IMR-90 (cell line): ENCODE measurements around the gene HCFC1. TPM values are rescaled to one million over a fixed set of nuclear protein-coding genes. Genes with fewer than 3 reads are reported as not detected.

ENCODE experiments used
- ATAC-seq: fragments of 200-7000 bp; cut with Tn5 transposase; 2 replicates; pipeline ENCODE4 v1.9.1; 2020; ENCODE audit warnings: low read depth, mild to moderate bottlenecking, moderate library complexity
- BruUV-seq: library from RNA; stranded (reverse); fragments of 400-500 nt; replicated peaks from 2 replicates; lab custom pipeline; 2021; lab: Mats Ljungman, UMichigan
- CTCF ChIA-PET: fragments of 300-600 bp; formaldehyde crosslinking; extraction: SDS; loops from one replicate; lab custom pipeline; 2021; ENCODE audit warnings: antibody characterized with exemption; lab: Yijun Ruan, JAX
- POLR2A ChIA-PET: fragments of 300-600 bp; sonication (Branson Sonifier 250); formaldehyde crosslinking; loops from one replicate; lab custom pipeline; 2022; ENCODE audit warnings: antibody characterized with exemption; ENCODE audit not compliant: unreplicated experiment; lab: Charles Lee
- DNase-seq: peaks from one replicate; pipeline ENCODE4 v3.0.0; 2013
- H2AFZ ChIP-seq: replicated peaks from 2 replicates; pipeline ENCODE3; 2013; ENCODE audit warnings: low read length, mild to moderate bottlenecking; ENCODE audit not compliant: poor library complexity
- H2AK5ac ChIP-seq: 2 replicates; pipeline ENCODE4 v1.6.1; 2013; ENCODE audit warnings: low read depth, low read length, inconsistent platforms
- H2AK9ac ChIP-seq: replicated peaks from 2 replicates; pipeline ENCODE3; 2013; ENCODE audit warnings: mild to moderate bottlenecking, low read depth, low read length, moderate library complexity; ENCODE audit not compliant: poor library complexity
- H2BK120ac ChIP-seq: 2 replicates; pipeline ENCODE4 v1.6.1; 2013; ENCODE audit warnings: low read depth, low read length, inconsistent platforms
- H2BK15ac ChIP-seq: 3 replicates; pipeline ENCODE4 v1.6.1; 2013; ENCODE audit warnings: low read depth, low read length, inconsistent platforms
- H2BK20ac ChIP-seq: 2 replicates; pipeline ENCODE4 v1.6.1; 2013; ENCODE audit warnings: low read depth, mild to moderate bottlenecking, inconsistent platforms, low read length, moderate library complexity
- H2BK5ac ChIP-seq: 2 replicates; pipeline ENCODE4 v1.6.1; 2013; ENCODE audit warnings: mild to moderate bottlenecking, low read depth, low read length, inconsistent platforms; ENCODE audit not compliant: poor library complexity, severe bottlenecking
- H3K14ac ChIP-seq: replicated peaks from 2 replicates; pipeline ENCODE4 v1.6.1; 2013; ENCODE audit warnings: low read depth, low read length, inconsistent platforms
- H3K18ac ChIP-seq: 2 replicates; pipeline ENCODE4 v1.6.1; 2013; ENCODE audit warnings: low read depth, low read length, control low read depth
- H3K23ac ChIP-seq: 2 replicates; pipeline ENCODE4 v1.6.1; 2013; ENCODE audit warnings: low read depth, low read length, inconsistent platforms
- H3K27ac ChIP-seq: 2 replicates; pipeline ENCODE4 v1.5.1; 2013; ENCODE audit warnings: mild to moderate bottlenecking, control low read depth, low read length; ENCODE audit not compliant: insufficient read depth
- H3K27me3 ChIP-seq: 2 replicates; pipeline ENCODE4 v1.6.1; 2013; ENCODE audit warnings: low read length; ENCODE audit not compliant: control insufficient read depth, insufficient read depth
- H3K36me3 ChIP-seq: 2 replicates; pipeline ENCODE4 v1.6.1; 2013; ENCODE audit warnings: low read length, mixed read lengths; ENCODE audit not compliant: control insufficient read depth, insufficient read depth
- H3K4ac ChIP-seq: 2 replicates; pipeline ENCODE4 v1.6.1; 2013; ENCODE audit warnings: low read depth, low read length, inconsistent platforms
- H3K4me1 ChIP-seq: 2 replicates; pipeline ENCODE4 v1.6.1; 2013; ENCODE audit warnings: low read length, mixed read lengths; ENCODE audit not compliant: control insufficient read depth, insufficient read depth
- H3K4me2 ChIP-seq: 2 replicates; pipeline ENCODE4 v1.6.1; 2013; ENCODE audit warnings: low read depth, mild to moderate bottlenecking, control low read depth, low read length, moderate library complexity
- H3K4me3 ChIP-seq: 2 replicates; pipeline ENCODE4 v1.5.1; 2013; ENCODE audit warnings: low read depth, mild to moderate bottlenecking, control low read depth, low read length, moderate library complexity; ENCODE audit not compliant: insufficient read depth
- H3K56ac ChIP-seq: 2 replicates; pipeline ENCODE4 v1.6.1; 2013; ENCODE audit warnings: low read length, inconsistent platforms; ENCODE audit not compliant: insufficient read depth; ENCODE audit errors: extremely low read depth
- H3K79me1 ChIP-seq, 2 experiments: 2 replicates each; pipeline ENCODE4 v1.6.1; 2013; ENCODE audit warnings: low read length in 2 of 2, inconsistent platforms in 1 of 2, low read depth in 1 of 2
- H3K9ac ChIP-seq: 2 replicates; pipeline ENCODE4 v1.6.1; 2013; ENCODE audit warnings: low read depth, low read length, control low read depth
- H3K9me1 ChIP-seq: 2 replicates; pipeline ENCODE4 v1.6.1; 2013; ENCODE audit warnings: low read length, inconsistent platforms; ENCODE audit not compliant: insufficient read depth
- H3K9me3 ChIP-seq: 2 replicates; pipeline ENCODE4 v1.6.1; 2013; ENCODE audit warnings: low read length; ENCODE audit not compliant: control insufficient read depth, insufficient read depth
- H4K20me1 ChIP-seq: 2 replicates; pipeline ENCODE4 v1.6.1; 2013; ENCODE audit warnings: low read length, inconsistent platforms; ENCODE audit not compliant: insufficient read depth
- H4K5ac ChIP-seq: 2 replicates; pipeline ENCODE4 v1.6.1; 2013; ENCODE audit warnings: mild to moderate bottlenecking, low read depth, low read length, control low read depth
- H4K8ac ChIP-seq, 2 experiments: 2 replicates each; pipeline ENCODE4 v1.6.1; 2013; ENCODE audit warnings: low read depth in 2 of 2, low read length in 2 of 2, control low read depth in 1 of 2, inconsistent platforms in 1 of 2
- H4K91ac ChIP-seq: 2 replicates; pipeline ENCODE4 v1.6.1; 2013; ENCODE audit warnings: low read depth, low read length, inconsistent platforms; ENCODE audit not compliant: insufficient read depth
- MAFK ChIP-seq: IDR thresholded peaks from 2 replicates; pipeline ENCODE4 v1.6.1; 2012; ENCODE audit warnings: low read depth, low read length, improper control_type of control experiment
- MAZ ChIP-seq: IDR thresholded peaks from 2 replicates; pipeline ENCODE4 v1.6.1; 2012; ENCODE audit warnings: low read depth, mild to moderate bottlenecking, low read length, improper control_type of control experiment, moderate library complexity, borderline replicate concordance
- NFE2L2 ChIP-seq: fragments of 150-350 bp; IDR thresholded peaks from 2 replicates; pipeline ENCODE4 v1.6.1; 2016; ENCODE audit warnings: low read depth, mild to moderate bottlenecking, low read length
- POLR2A ChIP-seq: IDR thresholded peaks from 2 replicates; pipeline ENCODE4 v1.6.1; 2012; ENCODE audit warnings: mild to moderate bottlenecking, low read depth, low read length
- WGBS, 2 experiments: methylation state at CpG; one replicate each; pipeline versions ENCODE4 v1.1.5 to v1.1.7; 2013; ENCODE audit warnings: missing lambda C conversion rate in 2 of 2; ENCODE audit not compliant: insufficient read length in 1 of 2; ENCODE audit errors: extremely low coverage in 2 of 2; 5-methylcytosine and 5-hydroxymethylcytosine counted together
- dilution Hi-C: fragments of 300-500 bp; cut with HindIII; formaldehyde crosslinking; loops from one replicate; pipeline ENCODE4 v1.14.3; 2018; ENCODE audit warnings: low sequenced_read_pairs; ENCODE audit not compliant: unreplicated experiment
- in situ Hi-C: fragments of 300-500 bp; cut with MboI; formaldehyde crosslinking; loops from 3 replicates; pipeline ENCODE4 v1.14.3; 2019; ENCODE audit warnings: low sequenced_read_pairs, inconsistent platforms, mixed read lengths
- intact Hi-C: fragments of 100-400 bp; cut with micrococcal nuclease; formaldehyde crosslinking; loops from 2 replicates; pipeline ENCODE4 v1.10.0; 2022
- polyA plus RNA-seq, 3 experiments: library from polyadenylated mRNA; depleted of rRNA; stranded (reverse); fragments of >200 nt; gene quantifications; 2 replicates each; pipeline ENCODE4 v1.2.3, GENCODE V29; 2012; ENCODE audit warnings: low replicate concordance in 1 of 3
- total RNA-seq: library from RNA; depleted of rRNA; stranded (reverse); fragments of >200 nt; gene quantifications from 2 replicates; pipeline ENCODE4 v1.2.3, GENCODE V29; 2012
- TF ChIP-seq, protein P1 (sequence below): conservative IDR thresholded peaks from 2 replicates; pipeline ENCODE4 v1.5.1; 2012; ENCODE audit warnings: mild to moderate bottlenecking, low read depth, low read length, improper control_type of control experiment

The HCFC1 gene
- total and polyA plus RNA-seq, 2 of the 4 experiments (the other 2 are of a cell fraction): 3.2 to 17.6 TPM

DNA sequence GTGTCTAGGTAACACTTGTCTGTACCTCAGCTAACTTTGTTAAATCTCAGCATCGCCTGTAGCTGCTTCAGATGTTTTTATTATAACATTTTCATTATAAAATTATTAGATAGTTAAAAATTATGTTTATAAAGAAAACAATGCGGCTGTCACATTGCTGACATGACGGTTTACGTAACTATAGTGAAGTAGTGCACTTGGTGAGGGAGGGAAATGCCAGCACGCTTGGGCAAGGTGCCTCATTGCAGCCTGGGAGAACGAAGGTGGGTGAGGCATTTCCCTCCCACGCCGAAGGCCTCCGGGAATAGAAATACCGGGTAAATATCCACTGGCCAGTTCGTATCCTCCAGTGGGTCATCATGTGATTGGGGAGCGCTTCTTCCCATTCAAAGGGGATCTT, 16.9 kb upstream of the HCFC1 start:
- ATAC-seq (no peak), DNase-seq (no peak)
- Histone ChIP-seq H3K9me1 (no peaks in the 10 kb centered on the region), H3K14ac (no peak overlapping the region), H4K91ac (no peak overlapping the region), H2AFZ (no peak overlapping the region), H4K20me1 (no peaks in the 10 kb centered on the region), H2BK120ac (no peak overlapping the region), H3K27me3 (no peaks in the 10 kb centered on the region; the same call in 1 of the 2 replicates), H3K9me3 (no peaks in the 10 kb centered on the region; the same call in 1 of the 2 replicates), H2AK9ac (no peak overlapping the region), H3K4me2 (no peak overlapping the region), H4K8ac (no peak overlapping the region), H3K79me1 (no peaks in the 10 kb centered on the region), H2BK15ac (no peak overlapping the region), H3K56ac (no peak overlapping the region), H4K5ac (no peak overlapping the region), H3K4ac (no peak overlapping the region), H2BK5ac (no peak overlapping the region), H3K4me1 (no peaks in the 10 kb centered on the region), H3K23ac (no peak overlapping the region), H3K36me3 (no peaks in the 10 kb centered on the region), H2AK5ac (no peak overlapping the region), H3K27ac (no peak overlapping the region), H3K9ac (no peak overlapping the region), H2BK20ac (no peak overlapping the region), H3K4me3 (no peak overlapping the region), H3K18ac (no peak overlapping the region)
- ChIA-PET CTCF (no interaction called here), POLR2A (no interaction called here)
- TF ChIP-seq POLR2A: no peak
- TF ChIP-seq MAFK: peak; percentile 73
- TF ChIP-seq, protein P1, sequence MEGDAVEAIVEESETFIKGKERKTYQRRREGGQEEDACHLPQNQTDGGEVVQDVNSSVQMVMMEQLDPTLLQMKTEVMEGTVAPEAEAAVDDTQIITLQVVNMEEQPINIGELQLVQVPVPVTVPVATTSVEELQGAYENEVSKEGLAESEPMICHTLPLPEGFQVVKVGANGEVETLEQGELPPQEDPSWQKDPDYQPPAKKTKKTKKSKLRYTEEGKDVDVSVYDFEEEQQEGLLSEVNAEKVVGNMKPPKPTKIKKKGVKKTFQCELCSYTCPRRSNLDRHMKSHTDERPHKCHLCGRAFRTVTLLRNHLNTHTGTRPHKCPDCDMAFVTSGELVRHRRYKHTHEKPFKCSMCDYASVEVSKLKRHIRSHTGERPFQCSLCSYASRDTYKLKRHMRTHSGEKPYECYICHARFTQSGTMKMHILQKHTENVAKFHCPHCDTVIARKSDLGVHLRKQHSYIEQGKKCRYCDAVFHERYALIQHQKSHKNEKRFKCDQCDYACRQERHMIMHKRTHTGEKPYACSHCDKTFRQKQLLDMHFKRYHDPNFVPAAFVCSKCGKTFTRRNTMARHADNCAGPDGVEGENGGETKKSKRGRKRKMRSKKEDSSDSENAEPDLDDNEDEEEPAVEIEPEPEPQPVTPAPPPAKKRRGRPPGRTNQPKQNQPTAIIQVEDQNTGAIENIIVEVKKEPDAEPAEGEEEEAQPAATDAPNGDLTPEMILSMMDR: no peak
- no peak for TF ChIP-seq NFE2L2
- TF ChIP-seq MAZ: no peak
- dilution Hi-C loops (no loop called here), intact Hi-C loops (no loop called here), in situ Hi-C loops (no loop called here)
- BruUV-seq: no TSS peak
- 81% methylated on average over 6 of the region's 12 CpGs; no CpG with 5 or more reads in 1 of the 2 experiments for WGBS, 2 experiments
